H1 (cell line): Measurements from ENCODE around the gene CAMKK2. TPM values are rescaled to one million over a fixed set of nuclear protein-coding genes. Genes with fewer than 3 reads are reported as not detected.

ENCODE experiments used
- CTCF ChIA-PET: fragments of 300-600 bp; sonication (Branson Sonifier 250); formaldehyde crosslinking; loops from one replicate; lab custom pipeline; 2021; ENCODE audit not compliant: partially characterized antibody; lab: Charles Lee
- POLR2A ChIA-PET: fragments of 300-600 bp; sonication (Branson Sonifier 250); formaldehyde crosslinking; loops from one replicate; lab custom pipeline; 2021; ENCODE audit warnings: inconsistent platforms; ENCODE audit not compliant: partially characterized antibody; lab: Charles Lee
- DNase-seq, 2 experiments: peaks; one replicate each; pipeline versions ENCODE4 v3.0.0 to v3.0.0-alpha.2; 2010 to 2022; ENCODE audit warnings: low spot score in 2 of 2, low read depth in 1 of 2, mixed read lengths in 1 of 2
- FAIRE-seq: peaks from 2 replicates; lab custom pipeline; 2011; peaks lifted over from hg19 to GRCh38; lab: Jason Lieb, UNC
- H2AFZ ChIP-seq: 2 replicates; pipeline ENCODE4 v1.8.1; 2012; ENCODE audit warnings: low read length, inconsistent platforms
- H2AK5ac ChIP-seq: 2 replicates; pipeline ENCODE4 v1.6.1; 2013; ENCODE audit warnings: low read depth, low read length
- H2BK120ac ChIP-seq: replicated peaks from 2 replicates; pipeline ENCODE3; 2013; ENCODE audit warnings: low read depth, low read length, inconsistent platforms
- H2BK12ac ChIP-seq: 2 replicates; pipeline ENCODE4 v1.6.1; 2013; ENCODE audit warnings: low read depth, low read length
- H2BK15ac ChIP-seq: 2 replicates; pipeline ENCODE4 v1.6.1; 2013; ENCODE audit warnings: low read length
- H2BK20ac ChIP-seq: 2 replicates; pipeline ENCODE4 v1.6.1; 2013; ENCODE audit warnings: low read length
- H2BK5ac ChIP-seq: 2 replicates; pipeline ENCODE4 v1.6.1; 2013; ENCODE audit warnings: low read depth, low read length
- H3K14ac ChIP-seq: 2 replicates; pipeline ENCODE4 v1.6.1; 2013; ENCODE audit warnings: inconsistent platforms; ENCODE audit not compliant: insufficient read length
- H3K18ac ChIP-seq: 2 replicates; pipeline ENCODE4 v1.6.1; 2013; ENCODE audit warnings: low read length; ENCODE audit errors: extremely low read depth
- H3K23ac ChIP-seq: 2 replicates; pipeline ENCODE4 v1.6.1; 2013; ENCODE audit warnings: inconsistent platforms; ENCODE audit not compliant: insufficient read length
- H3K23me2 ChIP-seq: 2 replicates; pipeline ENCODE4 v1.6.1; 2013; ENCODE audit warnings: low read depth, low read length
- H3K27ac ChIP-seq: 2 replicates; pipeline ENCODE4 v1.6.1; 2011; ENCODE audit warnings: low read depth, low read length, inconsistent platforms
- H3K27me3 ChIP-seq, 4 experiments: replicated peaks in 1 of 4; 1 replicate in 1 of 4; 2 replicates in 3 of 4; pipeline versions ENCODE4 v1.6.1 to v1.8.1; 2011 to 2013; ENCODE audit warnings: low read length in 3 of 4, mild to moderate bottlenecking in 3 of 4, inconsistent platforms in 2 of 4, mixed read lengths in 2 of 4, moderate library complexity in 1 of 4; ENCODE audit not compliant: control insufficient read depth in 3 of 4, insufficient read depth in 3 of 4; ENCODE audit errors: extremely low read depth in 1 of 4
- H3K36me3 ChIP-seq, 4 experiments: 2 replicates each; pipeline versions ENCODE4 v1.6.1 to v1.8.1; 2011 to 2013; ENCODE audit warnings: mild to moderate bottlenecking in 4 of 4, low read length in 3 of 4, moderate library complexity in 2 of 4, control low read depth in 1 of 4, inconsistent platforms in 1 of 4; ENCODE audit not compliant: insufficient read depth in 4 of 4, control insufficient read depth in 2 of 4
- H3K4ac ChIP-seq: replicated peaks from 2 replicates; pipeline ENCODE3; 2013; ENCODE audit warnings: low read length, low read depth, mixed read lengths, inconsistent platforms; ENCODE audit not compliant: insufficient read length
- H3K4me1 ChIP-seq, 4 experiments: replicated peaks in 1 of 4; 1 replicate in 1 of 4; 2 replicates in 3 of 4; pipeline versions ENCODE4 v1.6.1 to v1.8.1; 2011 to 2013; ENCODE audit warnings: low read length in 3 of 4, inconsistent platforms in 2 of 4, mixed read lengths in 1 of 4; ENCODE audit not compliant: insufficient read depth in 4 of 4, control insufficient read depth in 3 of 4
- H3K4me2 ChIP-seq, 2 experiments: 2 replicates each; pipeline versions ENCODE4 v1.6.1 to v1.8.1; 2011 to 2013; ENCODE audit warnings: low read depth in 2 of 2, low read length in 2 of 2, control low read depth in 1 of 2, inconsistent platforms in 1 of 2, mild to moderate bottlenecking in 1 of 2; ENCODE audit not compliant: insufficient read depth in 1 of 2
- H3K4me3 ChIP-seq, 4 experiments: fragments of 200-600, 300-600 bp in 1 of 4; sonication (generic), shearing (Covaris generic), sonication (Bioruptor Twin) in 1 of 4; 2 replicates each; pipeline versions ENCODE4 v1.5.1 to v1.8.1; 2011 to 2016; ENCODE audit warnings: low read length in 4 of 4, low read depth in 3 of 4, control low read depth in 2 of 4, inconsistent platforms in 2 of 4, mild to moderate bottlenecking in 2 of 4, mixed read lengths in 1 of 4, moderate library complexity in 1 of 4; ENCODE audit not compliant: insufficient read depth in 2 of 4; ENCODE audit errors: extremely low read depth in 1 of 4
- H3K56ac ChIP-seq: replicated peaks from 2 replicates; pipeline ENCODE3; 2013; ENCODE audit warnings: low read depth, mild to moderate bottlenecking, mixed read lengths, low read length, inconsistent platforms; ENCODE audit not compliant: insufficient read length
- H3K79me1 ChIP-seq: 2 replicates; pipeline ENCODE4 v1.6.1; 2013; ENCODE audit warnings: low read depth, low read length, control low read depth
- H3K79me2 ChIP-seq, 2 experiments: 2 replicates each; pipeline versions ENCODE4 v1.6.1 to v1.8.1; 2012 to 2013; ENCODE audit warnings: low read length in 2 of 2, mild to moderate bottlenecking in 2 of 2, inconsistent platforms in 1 of 2; ENCODE audit not compliant: insufficient read depth in 2 of 2, control insufficient read depth in 1 of 2
- H3K9ac ChIP-seq, 4 experiments: replicated peaks in 1 of 4; 1 replicate in 1 of 4; 2 replicates in 3 of 4; pipeline versions ENCODE4 v1.6.1 to v1.8.1; 2011 to 2013; ENCODE audit warnings: low read depth in 3 of 4, low read length in 3 of 4, control low read depth in 2 of 4, mild to moderate bottlenecking in 2 of 4, moderate library complexity in 2 of 4, inconsistent platforms in 1 of 4; ENCODE audit errors: extremely low read depth in 1 of 4
- H3K9me3 ChIP-seq, 2 experiments: 2 replicates each; pipeline versions ENCODE4 v1.6.1 to v1.8.1; 2012 to 2013; ENCODE audit warnings: mild to moderate bottlenecking in 2 of 2, moderate library complexity in 2 of 2, control low read depth in 1 of 2, inconsistent platforms in 1 of 2, low read depth in 1 of 2, low read length in 1 of 2, mixed read lengths in 1 of 2; ENCODE audit not compliant: insufficient read depth in 2 of 2
- H4K20me1 ChIP-seq, 2 experiments: replicated peaks in 1 of 2; 2 replicates each; pipeline versions ENCODE3 to v1.8.1; 2011 to 2013; ENCODE audit warnings: inconsistent platforms in 2 of 2, low read length in 2 of 2, mild to moderate bottlenecking in 1 of 2; ENCODE audit not compliant: insufficient read depth in 2 of 2, control insufficient read depth in 1 of 2
- H4K5ac ChIP-seq: 2 replicates; pipeline ENCODE4 v1.6.1; 2013; ENCODE audit warnings: low read length, low read depth, mixed read lengths, inconsistent platforms; ENCODE audit not compliant: insufficient read length
- H4K8ac ChIP-seq: 2 replicates; pipeline ENCODE4 v1.8.0; 2013; ENCODE audit warnings: mild to moderate bottlenecking, moderate library complexity, low read length, inconsistent platforms; ENCODE audit not compliant: insufficient read depth; ENCODE audit errors: extremely low read depth
- H4K91ac ChIP-seq: replicated peaks from 2 replicates; pipeline ENCODE3; 2013; ENCODE audit warnings: low read length, mixed read lengths, inconsistent platforms; ENCODE audit not compliant: insufficient read length
- RAD21 ChIP-seq, 2 experiments: IDR thresholded peaks in 1 of 2; conservative IDR thresholded peaks in 1 of 2; 2 replicates each; pipeline ENCODE4 v1.6.1; 2011; ENCODE audit warnings: low read depth in 2 of 2, low read length in 2 of 2, improper control_type of control experiment in 1 of 2, inconsistent platforms in 1 of 2, mild to moderate bottlenecking in 1 of 2, moderate library complexity in 1 of 2
- WGBS, 2 experiments: shearing (Covaris generic) in 1 of 2; methylation state at CpG; one replicate each; pipeline versions ENCODE4 v1.1.6 to v1.1.7; 2013 to 2015; ENCODE audit warnings: low lambda C conversion rate in 2 of 2, mixed read lengths in 2 of 2, inconsistent platforms in 1 of 2, low coverage in 1 of 2, missing lambda C conversion rate in 1 of 2; ENCODE audit not compliant: insufficient replicate concordance in 2 of 2, insufficient coverage in 1 of 2, insufficient read length in 1 of 2; ENCODE audit errors: extremely low coverage in 1 of 2, missing lambda C conversion rate in 1 of 2; 5-methylcytosine and 5-hydroxymethylcytosine counted together
- polyA plus RNA-seq, 7 experiments: library from polyadenylated mRNA; depleted of rRNA in 3 of 7; stranded (reverse) in 5 of 7; unstranded in 2 of 7; fragments of >200 nt in 5 of 7; fragments of 200-250 nt in 2 of 7; gene quantifications; 1 replicate in 5 of 7; 2 replicates in 1 of 7; 4 replicates in 1 of 7; pipeline versions ENCODE4 v1.2.1 to v1.2.3, GENCODE V29; 2011 to 2013; ENCODE audit warnings: missing spikeins in 2 of 7, mixed read lengths in 2 of 7
- total RNA-seq: library from RNA; stranded (reverse); fragmentation: NEBNext Ultra II Directional; extraction: Animal tissue kit (Norgen Biotek cat#: 25700); gene quantifications from 2 replicates; pipeline ENCODE4 v1.2.1, GENCODE V29; 2021
- TF ChIP-seq, protein P1 (sequence below): IDR thresholded peaks from 2 replicates; pipeline ENCODE4 v1.6.1; 2011; ENCODE audit warnings: low read length, improper control_type of control experiment
- TF ChIP-seq, protein P2 (sequence below), 3 experiments: IDR thresholded peaks; 1 replicate in 2 of 3; 2 replicates in 1 of 3; pipeline versions ENCODE4 v1.5.1 to v1.6.1; 2011; ENCODE audit warnings: low read length in 3 of 3, mild to moderate bottlenecking in 3 of 3, inconsistent platforms in 2 of 3, low read depth in 1 of 3, moderate library complexity in 1 of 3; ENCODE audit not compliant: insufficient read depth in 1 of 3; ENCODE audit errors: control extremely low read depth in 1 of 3

Gene CAMKK2
- total and polyA plus RNA-seq, 2 of the 8 experiments (the other 6 are each of a cell fraction or from before 2014, with no cell fraction given), result 29.6 to 30.6 TPM

DNA sequence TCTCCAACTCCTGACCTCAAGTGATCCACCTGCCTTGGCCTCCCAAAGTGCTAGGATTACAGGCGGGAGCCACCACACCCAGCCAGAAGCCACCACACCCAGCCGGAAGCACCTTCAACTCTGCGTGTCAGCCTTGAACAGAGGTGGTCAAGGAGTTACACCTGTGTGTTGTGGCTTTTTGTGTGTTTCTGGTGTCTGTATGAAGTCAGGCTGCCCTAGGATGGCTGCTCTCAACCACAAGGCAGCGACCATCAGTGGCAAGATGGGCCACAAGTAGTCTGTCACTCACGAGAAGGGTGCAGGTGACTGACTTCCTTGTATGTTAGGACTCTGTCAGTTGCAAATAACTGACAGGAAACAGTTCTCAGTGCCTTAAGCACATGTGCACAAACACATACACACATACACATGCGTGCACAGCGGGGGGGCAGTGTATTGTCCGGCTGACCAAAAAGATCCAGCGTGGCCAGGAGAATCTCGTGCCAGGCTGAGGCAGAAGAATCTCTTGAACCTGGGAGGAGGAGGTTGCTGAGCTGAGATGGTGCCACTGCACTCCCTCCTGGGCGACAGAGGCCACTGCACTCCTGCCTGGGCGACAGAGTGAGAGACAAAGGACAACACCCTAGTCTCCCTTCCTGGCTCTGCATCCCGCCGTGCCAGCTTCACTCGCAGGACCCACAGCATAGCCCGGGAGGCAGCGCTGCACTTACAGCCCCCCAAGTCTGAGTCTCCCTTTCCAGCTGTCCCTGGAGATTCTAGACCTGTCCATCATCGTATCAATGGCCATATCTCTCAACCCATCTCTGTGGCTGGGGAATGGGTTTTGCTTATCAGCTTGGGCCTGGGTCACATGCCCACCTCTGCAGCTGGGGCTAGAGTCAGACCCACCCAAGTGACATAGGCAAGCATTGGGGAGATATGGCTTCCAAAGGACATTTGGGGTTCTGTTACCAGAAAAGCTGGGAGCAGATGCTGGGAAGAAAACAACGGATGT lies 72.9 kb downstream of the CAMKK2 start:
- Histone ChIP-seq H3K23ac (no peak overlapping the region), H4K5ac (no peak overlapping the region), H2AK5ac (no peak overlapping the region), H4K91ac (no peak overlapping the region), H3K4me1 (no peaks in the 10 kb centered on the region), H3K36me3 (no peaks in the 10 kb centered on the region), H2BK12ac (no peak overlapping the region), H2AFZ (no peak overlapping the region), H3K18ac (no peak overlapping the region), H2BK15ac (no peak overlapping the region), H3K27ac (no peak overlapping the region), H4K20me1 (no peaks in the 10 kb centered on the region), H3K14ac (no peak overlapping the region), H3K56ac (no peak overlapping the region), H3K4me2 (no peak overlapping the region), H3K9me3 (no peaks in the 10 kb centered on the region), H4K8ac (no peak overlapping the region), H3K4me3 (no peak overlapping the region), H3K79me1 (no peaks in the 10 kb centered on the region), H3K79me2 (no peaks in the 10 kb centered on the region), H3K4ac (no peak overlapping the region), H3K27me3 (no peaks in the 10 kb centered on the region), H3K9ac (no peak overlapping the region), H3K23me2 (no peaks in the 10 kb centered on the region; the same call in 1 of the 2 replicates), H2BK20ac (no peak overlapping the region), H2BK5ac (no peak overlapping the region), H2BK120ac (no peak overlapping the region)
- ChIA-PET CTCF (interaction anchor here (0.6 to 1.9 kb wide), 18 partner anchors 7 to 611 kb away, joined by 3 to 9 read pairs (median 3); no protein-coding TSS in a partner anchor), POLR2A (interaction anchor here (1.3 to 3.1 kb wide), 3 partner anchors 9 to 16 kb away, joined by 5 to 12 read pairs (median 6); no protein-coding TSS in a partner anchor)
- DNase-seq (no peak), FAIRE-seq (no peak)
- 87% methylated on average over 19 of the region's 19 CpGs; no CpG with 5 or more reads in 1 of the 2 experiments for WGBS, 2 experiments
- TF ChIP-seq, protein P1, sequence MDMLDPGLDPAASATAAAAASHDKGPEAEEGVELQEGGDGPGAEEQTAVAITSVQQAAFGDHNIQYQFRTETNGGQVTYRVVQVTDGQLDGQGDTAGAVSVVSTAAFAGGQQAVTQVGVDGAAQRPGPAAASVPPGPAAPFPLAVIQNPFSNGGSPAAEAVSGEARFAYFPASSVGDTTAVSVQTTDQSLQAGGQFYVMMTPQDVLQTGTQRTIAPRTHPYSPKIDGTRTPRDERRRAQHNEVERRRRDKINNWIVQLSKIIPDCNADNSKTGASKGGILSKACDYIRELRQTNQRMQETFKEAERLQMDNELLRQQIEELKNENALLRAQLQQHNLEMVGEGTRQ, result no peak
- TF ChIP-seq RAD21 (IDR thresholded peaks at IDR 0.05 in 1 of 2, conservative IDR thresholded peaks at IDR 0.05 in 1 of 2; ENCODE audit: low read depth in 2 of 2, low read length in 2 of 2), result peak; percentile 67 to 78
- TF ChIP-seq, protein P2, sequence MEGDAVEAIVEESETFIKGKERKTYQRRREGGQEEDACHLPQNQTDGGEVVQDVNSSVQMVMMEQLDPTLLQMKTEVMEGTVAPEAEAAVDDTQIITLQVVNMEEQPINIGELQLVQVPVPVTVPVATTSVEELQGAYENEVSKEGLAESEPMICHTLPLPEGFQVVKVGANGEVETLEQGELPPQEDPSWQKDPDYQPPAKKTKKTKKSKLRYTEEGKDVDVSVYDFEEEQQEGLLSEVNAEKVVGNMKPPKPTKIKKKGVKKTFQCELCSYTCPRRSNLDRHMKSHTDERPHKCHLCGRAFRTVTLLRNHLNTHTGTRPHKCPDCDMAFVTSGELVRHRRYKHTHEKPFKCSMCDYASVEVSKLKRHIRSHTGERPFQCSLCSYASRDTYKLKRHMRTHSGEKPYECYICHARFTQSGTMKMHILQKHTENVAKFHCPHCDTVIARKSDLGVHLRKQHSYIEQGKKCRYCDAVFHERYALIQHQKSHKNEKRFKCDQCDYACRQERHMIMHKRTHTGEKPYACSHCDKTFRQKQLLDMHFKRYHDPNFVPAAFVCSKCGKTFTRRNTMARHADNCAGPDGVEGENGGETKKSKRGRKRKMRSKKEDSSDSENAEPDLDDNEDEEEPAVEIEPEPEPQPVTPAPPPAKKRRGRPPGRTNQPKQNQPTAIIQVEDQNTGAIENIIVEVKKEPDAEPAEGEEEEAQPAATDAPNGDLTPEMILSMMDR (IDR thresholded peaks at IDR 0.05; ENCODE audit: control extremely low read depth in 1 of 3, insufficient read depth in 1 of 3, low read depth in 1 of 3, low read length in 3 of 3), result peak; percentile 55 to 72 (median 71)
